HG03025 (cell line): ENCODE measurements around the gene TUBB2A.
"Not testable (repeated sequence)": the region's sequence is repeated elsewhere in the genome, so short reads cannot be mapped to it uniquely, and the experiment has no call there.

Experiments used
- ATAC-seq: cut with Tn5 transposase; IDR thresholded peaks from one replicate; pipeline ENCODE4 v1.9.1; 2021; ENCODE audit warnings: mild to moderate bottlenecking, moderate library complexity; ENCODE audit not compliant: unreplicated experiment, low FRiP score

TUBB2A gene

DNA sequence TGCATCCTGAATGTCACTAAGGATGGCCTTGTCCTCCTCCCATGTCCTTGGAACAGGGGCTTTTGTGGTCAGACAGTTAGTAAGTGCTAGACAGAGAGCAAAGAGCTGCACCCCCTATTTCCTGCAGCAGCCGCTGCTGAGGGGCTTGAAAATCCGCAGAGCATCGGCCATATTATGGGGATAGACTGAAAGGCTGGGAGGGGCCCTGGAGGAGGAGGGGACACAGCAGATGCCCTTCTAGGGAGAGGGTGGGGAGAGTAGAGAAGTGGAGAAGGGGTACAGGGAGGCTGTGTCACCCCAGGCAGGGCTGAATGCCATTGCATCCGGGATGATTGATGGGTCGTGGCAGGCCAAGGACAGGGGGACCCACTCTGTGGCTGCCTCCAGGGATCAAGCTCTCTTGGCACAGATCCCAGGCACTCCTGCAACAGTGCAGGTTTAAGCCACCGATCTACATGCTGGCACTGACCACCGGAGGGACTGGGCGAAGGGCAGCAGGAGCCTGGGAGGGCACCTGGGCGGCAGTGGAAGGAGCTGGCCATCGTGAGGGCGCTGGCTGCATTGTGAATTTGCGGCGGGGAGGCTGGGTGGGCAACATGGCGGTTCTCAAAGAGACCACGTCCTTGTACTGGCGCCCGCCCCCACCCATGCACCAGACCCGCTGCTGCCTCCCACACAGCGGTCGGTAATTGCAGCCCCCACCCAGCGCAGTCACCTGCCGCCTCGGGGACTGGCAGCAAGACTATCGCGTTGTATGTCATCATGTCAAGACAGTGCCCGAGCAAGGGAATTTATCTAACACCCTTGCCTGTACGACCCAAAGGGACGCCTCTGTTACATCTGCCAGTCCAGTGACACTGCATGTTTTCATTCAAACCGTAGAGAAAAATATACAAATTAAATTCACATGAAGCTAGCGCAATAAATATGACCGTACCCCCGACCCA lies 887 bp downstream of the TUBB2A start:
- not testable (repeated sequence) for ATAC-seq

DNA sequence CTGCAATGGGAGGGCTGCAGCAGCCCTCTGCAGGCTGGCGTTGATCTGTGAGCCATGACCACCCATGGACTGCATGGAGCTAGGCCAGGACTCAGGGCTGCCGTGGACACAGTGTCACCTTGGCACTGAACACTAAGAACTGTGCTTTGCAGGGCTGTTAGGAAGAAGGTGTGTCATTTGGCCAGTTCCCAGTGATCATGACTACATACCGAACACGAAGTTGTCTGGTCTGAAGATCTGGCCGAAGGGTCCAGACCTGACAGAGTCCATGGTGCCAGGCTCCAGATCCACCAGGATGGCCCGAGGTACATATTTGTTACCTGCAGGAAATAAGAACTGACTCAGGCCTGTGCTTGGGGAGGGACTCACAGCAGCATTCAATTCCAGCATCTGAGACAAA lies 1.9 kb downstream of the TUBB2A start:
- not testable (repeated sequence) for ATAC-seq

DNA sequence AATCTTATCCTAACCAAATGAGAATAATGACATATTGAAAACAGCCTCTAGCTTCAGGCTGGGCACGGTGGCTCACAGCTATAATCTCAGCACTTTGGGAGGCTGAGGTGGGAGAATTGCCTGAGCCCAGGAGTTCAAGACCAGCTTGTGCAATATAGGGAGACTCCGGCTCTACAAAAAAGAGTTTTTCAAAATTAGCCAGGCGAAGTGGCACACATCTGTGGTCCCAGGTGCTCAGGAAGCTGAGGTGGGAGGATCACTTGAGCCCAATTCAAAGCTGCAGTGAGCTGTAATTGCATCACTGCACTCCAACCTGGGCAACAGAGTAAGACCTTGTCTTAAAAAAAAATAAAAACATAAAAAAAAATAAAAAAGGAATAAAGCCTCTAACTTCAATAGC lies 4.7 kb downstream of the TUBB2A start:
- no peak for ATAC-seq

DNA sequence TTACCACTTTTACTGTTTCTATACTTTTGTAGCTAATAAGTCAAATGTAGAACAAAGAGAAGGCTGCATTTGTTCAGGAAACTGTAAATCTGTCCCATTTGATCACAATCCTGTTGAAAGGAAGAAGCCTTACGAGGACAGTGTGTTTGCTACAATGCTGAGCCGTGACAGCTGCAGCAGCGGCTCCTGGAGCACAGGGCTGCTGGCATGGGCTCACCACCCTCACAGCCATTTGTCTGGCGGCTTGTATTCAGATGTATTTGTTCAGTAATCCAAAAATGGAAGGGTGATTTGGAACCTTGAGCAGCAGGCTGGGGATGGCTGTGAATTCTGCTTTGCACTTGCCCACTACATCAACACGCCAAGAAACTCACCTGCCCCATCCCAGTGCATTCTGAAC lies 5.7 kb downstream of the TUBB2A start:
- no peak for ATAC-seq

DNA sequence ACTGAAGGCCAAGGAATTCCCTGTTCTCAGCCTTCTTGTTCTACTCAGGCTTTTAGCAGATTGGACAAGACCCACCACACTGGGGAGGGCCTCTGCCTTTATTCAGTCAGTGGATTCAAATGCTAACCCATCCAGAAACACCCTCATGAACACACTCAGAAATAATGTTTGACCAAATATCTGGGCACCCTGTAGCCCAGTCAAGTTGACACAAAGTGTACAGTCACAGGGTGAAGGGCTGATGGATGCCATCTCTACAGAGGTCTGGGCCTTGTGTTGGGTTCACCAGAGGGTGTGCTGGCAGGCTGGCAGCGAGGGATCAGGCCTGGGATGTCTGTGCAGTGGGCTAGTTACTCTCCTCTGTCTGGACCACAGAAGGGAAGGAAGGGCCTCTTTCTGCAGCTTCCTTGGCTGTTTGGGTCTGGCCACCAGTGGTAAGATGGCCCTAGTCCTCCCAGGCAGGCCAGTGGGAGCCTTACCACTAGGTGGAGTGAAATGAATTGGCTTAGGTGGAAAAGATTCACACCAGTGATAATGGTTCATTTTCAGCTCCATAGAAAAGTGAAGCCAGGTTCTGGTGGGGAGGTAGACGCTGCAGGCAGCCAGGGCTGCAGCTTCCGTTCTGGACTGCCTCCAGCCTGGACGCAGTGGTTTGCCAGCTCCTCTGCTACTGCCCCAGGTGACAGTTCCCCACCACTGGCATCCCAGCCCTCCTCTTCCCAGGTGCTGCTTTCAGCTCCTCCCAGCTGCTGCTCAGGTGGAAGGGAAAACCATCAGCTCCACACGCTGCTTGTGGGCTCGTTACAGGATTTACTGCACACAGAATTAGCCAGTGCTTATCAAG lies 9.2 kb downstream of the TUBB2A start:
- no peak for ATAC-seq

DNA sequence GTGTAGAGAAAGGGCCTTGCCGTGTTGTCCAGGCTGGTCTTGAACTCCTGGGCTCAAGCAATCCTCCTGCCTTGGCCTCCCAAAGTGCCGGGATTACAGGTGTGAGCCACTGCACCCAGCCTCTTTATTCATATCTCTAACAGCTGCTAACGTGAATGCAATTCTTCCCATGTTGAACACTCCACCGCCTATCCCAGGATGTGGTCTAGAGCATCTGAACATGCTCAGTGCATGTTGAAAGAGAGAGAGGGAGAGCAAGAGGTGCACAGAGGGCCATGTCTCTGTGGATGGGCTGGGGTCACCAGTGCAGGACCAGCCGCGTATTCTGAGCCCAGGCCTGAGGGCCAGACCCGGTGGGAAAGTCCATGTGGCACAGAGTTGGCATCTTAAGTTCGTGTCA lies 12.8 kb downstream of the TUBB2A start:
- ATAC-seq = no peak

DNA sequence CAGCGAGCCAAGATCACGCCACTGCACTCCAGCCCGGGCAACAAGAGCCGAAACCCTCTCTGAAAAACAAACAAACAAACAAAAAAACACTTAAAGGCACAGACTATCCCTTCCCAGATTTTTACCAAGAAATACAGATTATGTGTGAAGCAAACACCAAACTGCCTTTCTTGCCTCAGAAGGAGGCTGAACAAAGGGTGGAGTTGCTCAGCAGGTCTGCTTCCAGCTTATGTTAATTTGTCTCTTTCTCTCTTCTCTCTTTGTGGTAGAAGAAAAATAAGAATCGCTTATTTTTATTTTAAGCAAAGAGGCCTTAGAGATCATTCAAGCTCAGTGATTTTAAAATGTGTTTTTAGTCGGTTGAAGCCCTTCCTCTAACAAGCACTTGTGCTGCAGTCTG lies 14.2 kb downstream of the TUBB2A start:
- ATAC-seq = no peak

DNA sequence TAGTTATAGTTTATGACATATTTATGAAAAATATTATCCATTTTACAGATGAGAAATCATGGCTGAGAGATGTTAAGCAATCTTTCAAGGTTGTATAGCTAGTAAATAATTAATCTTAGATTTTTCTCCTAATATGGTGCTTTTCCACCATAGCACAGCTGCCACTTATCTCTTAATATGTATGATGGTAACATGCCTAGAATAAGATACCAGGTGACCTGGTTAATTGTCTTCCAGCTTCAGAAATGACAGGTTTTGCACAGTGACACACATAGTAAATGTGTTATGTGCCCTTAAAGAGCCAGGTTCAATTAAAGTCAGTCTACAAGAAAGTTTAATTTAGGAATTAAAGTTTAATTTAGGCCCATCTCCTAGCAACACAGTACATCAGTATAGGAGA lies 14.8 kb downstream of the TUBB2A start:
- no peak for ATAC-seq

DNA sequence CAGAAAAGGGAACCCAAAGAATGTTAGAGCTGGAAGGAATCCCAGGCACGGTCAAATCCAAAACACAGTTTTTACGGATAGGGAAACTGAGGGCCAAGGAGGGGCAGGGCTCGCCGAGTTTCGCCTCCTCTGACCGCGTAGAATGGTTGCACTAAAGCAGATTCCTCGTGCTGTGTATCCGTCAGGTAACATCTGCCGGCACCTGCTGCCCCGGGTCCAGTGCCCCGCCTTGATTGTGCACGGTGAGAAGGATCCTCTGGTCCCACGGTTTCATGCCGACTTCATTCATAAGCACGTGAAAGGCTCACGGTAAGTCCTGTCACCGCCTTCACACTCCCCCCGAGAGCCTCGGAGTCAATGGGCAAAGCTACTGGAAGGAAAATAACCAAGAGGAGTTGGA lies 17.1 kb downstream of the TUBB2A start:
- no peak for ATAC-seq

DNA sequence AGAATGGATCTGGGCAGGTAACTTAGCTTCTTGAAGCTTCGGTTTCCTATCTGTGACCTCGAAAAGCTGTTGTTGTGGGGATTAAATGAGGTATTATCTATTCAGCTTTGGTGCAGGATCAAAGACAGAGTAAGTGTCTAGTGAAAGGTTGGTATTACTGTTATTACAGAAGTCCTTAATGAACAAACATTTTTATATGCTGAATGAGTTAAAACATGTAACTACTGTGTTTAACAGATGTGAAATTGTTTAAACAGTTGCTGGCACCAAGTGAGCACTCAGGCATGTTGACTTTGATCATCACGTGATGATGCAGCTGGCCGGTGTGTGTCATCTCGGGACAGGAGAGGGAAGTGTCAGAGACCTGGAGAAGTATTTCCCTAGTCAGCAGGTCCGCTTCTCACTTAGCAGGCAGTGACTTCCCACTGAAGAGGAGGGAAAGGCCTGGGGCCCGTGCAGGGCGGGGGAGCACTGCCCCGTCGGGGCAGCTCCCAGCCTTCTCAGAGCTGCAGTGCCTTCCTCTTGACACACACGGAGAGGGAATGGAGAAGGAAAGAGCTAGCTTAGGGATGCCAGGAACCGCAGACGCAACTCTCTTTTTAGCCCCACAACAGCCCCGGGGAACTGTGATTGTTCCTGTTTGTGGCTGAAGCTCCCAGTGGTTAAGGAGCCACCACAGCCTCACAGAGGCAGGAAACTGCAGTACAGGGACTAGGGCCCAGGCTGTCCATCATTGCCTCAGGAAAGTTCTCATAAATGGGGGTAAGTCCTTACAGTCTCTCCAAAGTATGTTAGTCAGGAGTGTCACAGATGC lies 18.0 kb downstream of the TUBB2A start:
- ATAC-seq = no peak

DNA sequence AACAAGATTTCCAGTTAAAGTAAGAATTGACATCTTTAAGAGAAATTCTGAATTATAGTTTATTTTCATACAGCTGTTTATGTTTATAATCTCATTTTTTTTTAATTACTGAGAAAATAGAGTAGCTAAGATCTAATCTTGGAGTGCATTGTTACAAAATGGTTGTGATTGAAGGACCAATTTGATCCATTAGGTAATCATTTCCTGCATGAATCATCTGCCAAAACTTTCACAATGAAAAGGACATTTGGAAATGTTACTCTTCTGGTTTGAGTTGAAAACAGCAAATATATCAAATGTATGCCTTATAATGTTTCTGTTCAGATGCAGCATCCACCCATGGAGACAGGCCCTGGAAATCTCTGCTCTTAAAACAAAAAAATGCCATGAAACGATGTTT lies 19.0 kb downstream of the TUBB2A start:
- no peak for ATAC-seq

DNA sequence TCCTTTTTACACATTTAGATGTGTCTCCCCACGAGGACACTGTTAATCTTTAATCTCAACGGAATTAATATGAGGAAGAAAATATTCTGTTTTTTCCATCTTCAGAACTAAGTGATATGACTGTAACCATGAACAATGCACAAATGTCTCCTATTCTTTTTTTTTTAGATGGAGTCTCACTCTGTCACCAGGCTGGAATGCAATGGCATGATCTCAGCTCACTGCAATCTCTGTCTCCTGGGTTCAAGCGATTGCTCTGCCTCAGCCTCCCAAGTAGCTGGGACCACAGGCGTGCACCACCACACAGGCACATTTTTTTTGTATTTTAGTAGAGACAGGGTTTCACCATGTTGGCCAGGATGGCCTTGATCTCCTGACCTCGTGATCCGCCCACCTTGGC lies 19.5 kb downstream of the TUBB2A start:
- not testable (repeated sequence) for ATAC-seq

DNA sequence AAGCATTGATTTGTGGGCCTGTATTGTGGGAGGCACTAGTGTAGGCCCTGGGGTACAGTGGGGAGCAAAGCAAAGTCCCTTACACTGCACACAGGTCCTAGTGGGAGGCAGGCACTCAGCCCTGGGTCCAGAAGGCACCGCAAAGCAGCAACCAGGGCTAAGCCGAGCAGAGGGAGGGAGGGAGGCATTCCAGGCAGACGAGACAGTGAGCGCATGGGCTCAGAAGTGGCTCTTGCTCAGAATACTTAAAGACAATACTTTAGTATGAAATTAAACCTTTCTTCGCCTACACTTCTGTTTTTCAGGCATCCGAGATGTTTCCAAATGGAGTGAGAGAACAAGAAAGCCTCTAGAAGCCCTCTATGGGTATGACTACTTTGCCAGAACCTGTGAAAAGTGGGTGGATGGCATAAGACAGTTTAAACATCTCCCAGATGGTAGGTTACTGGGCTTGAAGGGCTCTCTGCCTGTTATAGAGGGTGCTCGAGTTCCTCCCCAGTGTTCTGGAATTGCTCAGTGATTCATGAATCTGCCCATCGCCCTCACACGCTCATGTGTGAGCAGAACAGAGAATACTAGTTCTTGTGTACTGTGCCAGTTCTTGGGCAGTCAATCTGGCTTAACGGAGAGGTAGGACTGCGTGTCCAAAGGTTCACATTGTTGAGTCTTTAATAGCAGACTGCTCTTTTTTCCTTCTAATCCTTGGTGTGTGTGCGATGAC lies 20.1 kb downstream of the TUBB2A start:
- ATAC-seq = no peak

DNA sequence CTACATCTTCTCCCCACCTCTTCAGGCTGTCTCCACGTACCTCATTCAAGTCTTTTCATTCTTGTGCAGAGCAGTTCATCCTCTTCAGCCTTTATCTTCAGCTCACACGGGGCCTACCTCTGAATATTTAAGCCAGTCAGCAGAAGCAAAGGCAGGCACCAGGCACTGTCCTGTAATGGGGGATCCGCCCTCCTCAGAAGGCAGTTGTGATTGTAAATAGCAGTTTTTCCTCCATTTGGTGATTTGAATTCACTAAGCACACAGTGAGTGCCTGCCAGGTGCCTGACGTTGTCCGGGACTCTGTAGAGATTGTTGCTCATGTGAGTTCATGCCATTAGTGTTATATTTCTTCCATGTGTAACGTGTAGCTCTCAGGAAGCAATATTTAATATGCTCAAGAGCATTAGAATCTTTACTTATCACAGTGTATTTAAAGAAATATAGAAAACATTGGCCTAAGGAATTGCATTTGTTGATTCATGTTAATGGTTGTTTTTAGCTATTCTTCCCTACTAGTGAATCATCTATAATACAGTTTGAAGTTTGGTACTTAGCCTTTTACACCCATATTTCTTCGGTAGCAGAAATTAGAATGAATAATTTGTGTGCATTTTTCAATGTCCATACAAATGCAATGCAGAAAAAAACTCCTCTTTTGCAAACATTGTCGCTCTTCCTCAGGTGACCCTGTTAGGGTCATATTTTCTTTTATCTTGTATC lies 20.9 kb downstream of the TUBB2A start:
- ATAC-seq = no peak

DNA sequence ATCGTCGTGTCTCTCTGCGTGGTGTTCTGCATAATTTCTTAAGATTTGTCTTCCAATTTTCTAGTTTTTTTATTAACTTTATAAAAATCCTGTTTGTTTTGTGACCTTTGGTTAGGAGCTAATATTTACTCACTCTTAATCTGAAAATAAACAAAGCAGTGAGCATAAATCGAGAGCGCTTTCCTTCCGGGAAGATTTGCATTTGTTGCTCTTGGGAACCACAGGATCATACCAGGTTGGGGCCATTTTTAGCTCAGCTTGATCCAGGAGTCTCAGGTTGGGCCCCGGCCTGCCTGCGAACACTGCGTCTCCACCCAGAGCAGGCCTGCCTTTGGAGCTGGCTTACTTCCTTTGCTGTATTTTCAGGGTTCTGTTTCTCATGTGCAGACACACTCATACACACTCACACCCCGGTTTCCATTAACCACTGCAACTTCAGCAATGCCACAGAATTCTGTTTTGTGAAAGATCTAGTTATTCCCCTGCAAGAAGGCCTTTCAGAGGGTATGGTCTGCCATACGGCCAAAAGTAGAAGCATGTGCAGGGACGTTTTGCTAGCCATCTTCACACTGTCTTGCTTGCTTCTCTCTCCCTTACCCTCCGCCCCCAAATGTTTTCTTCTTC lies 21.6 kb downstream of the TUBB2A start:
- no peak for ATAC-seq

DNA sequence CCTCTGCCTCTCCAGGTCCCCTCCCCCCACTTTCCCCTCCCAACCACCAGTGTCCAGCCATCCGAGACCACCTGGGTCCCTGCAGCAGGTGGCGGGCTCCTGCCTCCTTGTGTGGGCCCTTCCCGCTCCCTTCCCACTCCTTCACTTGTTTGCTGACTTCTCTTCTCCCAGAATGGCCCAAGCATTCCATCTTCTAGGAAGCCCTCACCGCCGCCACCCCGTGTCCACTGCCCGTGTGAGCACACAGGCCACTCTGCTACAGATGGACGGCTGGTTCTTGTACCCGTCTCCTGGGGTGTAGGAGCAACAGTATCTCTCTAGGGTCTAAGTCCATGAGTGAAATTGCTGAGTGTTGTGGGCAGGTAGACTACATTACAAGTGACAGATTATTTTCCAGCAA lies 23.8 kb downstream of the TUBB2A start:
- ATAC-seq = no peak

DNA sequence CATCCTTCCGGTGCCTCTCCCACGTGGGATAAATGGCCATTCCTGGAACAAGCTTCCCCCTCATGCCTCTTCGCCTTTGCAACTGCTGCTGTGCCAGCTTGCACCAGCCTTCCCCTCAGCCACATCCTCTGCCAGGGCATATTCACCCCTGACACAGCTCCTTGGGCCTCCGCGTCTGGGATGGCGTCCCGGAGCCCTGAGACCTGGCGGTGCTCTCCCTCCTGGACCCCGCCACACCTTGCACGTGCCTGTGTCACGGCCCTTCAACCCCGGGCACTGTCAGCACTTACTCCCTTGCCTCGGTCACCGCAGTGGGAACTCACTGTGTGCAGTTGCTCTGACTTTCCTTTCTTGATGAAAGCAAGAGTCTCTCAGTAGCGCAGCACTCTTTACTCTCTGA lies 25.6 kb downstream of the TUBB2A start:
- no peak for ATAC-seq

DNA sequence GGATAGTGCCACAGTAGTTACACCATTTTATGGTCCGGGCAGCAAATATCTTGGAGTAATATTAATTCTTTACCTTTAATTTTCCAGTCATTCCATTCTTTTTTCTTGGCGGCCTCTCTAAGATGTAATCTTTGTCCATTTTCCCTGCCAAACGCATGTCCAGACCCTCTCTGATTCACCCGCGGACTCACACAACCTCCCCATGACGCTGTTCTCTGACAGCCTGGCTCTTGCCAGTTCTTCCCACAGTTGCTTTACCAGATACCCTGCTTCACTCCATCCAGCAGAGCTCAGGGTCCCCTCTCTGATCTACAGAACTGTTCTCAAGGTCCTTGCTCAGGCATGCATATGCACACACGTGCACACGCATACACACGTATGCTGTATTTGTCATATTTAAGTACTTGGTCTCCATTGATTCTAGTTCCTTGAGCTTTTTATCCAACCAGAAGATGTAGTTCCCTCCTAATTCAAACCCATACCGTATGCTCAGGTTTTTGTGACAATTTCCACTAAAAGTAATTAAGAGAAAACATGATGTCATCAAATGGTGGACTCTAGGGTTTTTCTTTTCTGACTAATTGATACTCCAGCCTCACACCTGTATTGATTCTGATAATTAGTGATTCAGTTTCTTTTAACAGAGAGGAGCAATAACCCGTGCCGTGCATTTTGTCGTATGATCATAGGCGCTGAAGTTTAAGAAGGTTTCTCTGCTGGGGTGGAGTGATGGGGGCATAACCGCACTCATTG lies 28.8 kb downstream of the TUBB2A start:
- no peak for ATAC-seq
